HUES64 (cell line): ENCODE data around the gene SLC9A9.

Experiments used
- H3K27ac ChIP-seq: 2 replicates; pipeline ENCODE4 v1.7.0; 2013; ENCODE audit warnings: low read depth, low read length, inconsistent platforms
- H3K27me3 ChIP-seq: 2 replicates; pipeline ENCODE4 v1.6.1; 2013; ENCODE audit warnings: mild to moderate bottlenecking, low read length; ENCODE audit not compliant: insufficient read depth
- H3K36me3 ChIP-seq: 2 replicates; pipeline ENCODE4 v1.6.1; 2013; ENCODE audit warnings: mild to moderate bottlenecking, low read length; ENCODE audit not compliant: insufficient read depth
- H3K4me1 ChIP-seq: 2 replicates; pipeline ENCODE4 v1.6.1; 2013; ENCODE audit warnings: mild to moderate bottlenecking, low read length, moderate library complexity; ENCODE audit not compliant: insufficient read depth
- H3K4me3 ChIP-seq: 2 replicates; pipeline ENCODE4 v1.5.1; 2013; ENCODE audit warnings: mild to moderate bottlenecking, low read length, moderate library complexity
- H3K9ac ChIP-seq: 2 replicates; pipeline ENCODE4 v1.6.1; 2013; ENCODE audit warnings: mild to moderate bottlenecking, low read depth, low read length
- H3K9me3 ChIP-seq: 2 replicates; pipeline ENCODE4 v1.6.1; 2013; ENCODE audit warnings: low read depth, low read length; ENCODE audit not compliant: insufficient read depth
- WGBS: fragments of 150-250, 120-280 bp; methylation state at CpG from one replicate; pipeline ENCODE4 v1.1.7; 2013; ENCODE audit warnings: missing lambda C conversion rate; 5-methylcytosine and 5-hydroxymethylcytosine counted together

SLC9A9 gene

GRCh38 chr3:143822798-143823197 lies 25.5 kb downstream of the SLC9A9 start:
- WGBS = 100% methylated on average over 1 of the region's 1 CpG
- Histone ChIP-seq H3K4me1 (no peaks in the 10 kb centered on the region), H3K27me3 (no peaks in the 10 kb centered on the region), H3K9ac (no peak overlapping the region), H3K4me3 (no peak overlapping the region), H3K36me3 (no peaks in the 10 kb centered on the region), H3K27ac (no peak overlapping the region), H3K9me3 (no peaks in the 10 kb centered on the region)

GRCh38 chr3:143822374-143822773 lies 25.9 kb downstream of the SLC9A9 start:
- Histone ChIP-seq H3K4me1 (no peaks in the 10 kb centered on the region), H3K27ac (no peak overlapping the region), H3K4me3 (no peak overlapping the region), H3K36me3 (no peaks in the 10 kb centered on the region), H3K9me3 (no peaks in the 10 kb centered on the region), H3K9ac (no peak overlapping the region), H3K27me3 (no peaks in the 10 kb centered on the region)
- 87% methylated on average over 3 of the region's 3 CpGs for WGBS

GRCh38 chr3:143821862-143822261 lies 26.4 kb downstream of the SLC9A9 start:
- H3K4me1 ChIP-seq = no peaks in the 10 kb centered on the region
- no peaks in the 10 kb centered on the region for H3K27me3 ChIP-seq
- 67% methylated on average over 4 of the region's 4 CpGs for WGBS
- H3K36me3 ChIP-seq = no peaks in the 10 kb centered on the region
- no peak overlapping the region for H3K4me3 ChIP-seq
- no peaks in the 10 kb centered on the region for H3K9me3 ChIP-seq
- H3K9ac ChIP-seq = no peak overlapping the region
- H3K27ac ChIP-seq = no peak overlapping the region

- H3K27me3 ChIP-seq = no peaks in the 10 kb centered on the region
- H3K36me3 ChIP-seq = no peaks in the 10 kb centered on the region
- no peak overlapping the region for H3K27ac ChIP-seq
- no peaks in the 10 kb centered on the region for H3K4me1 ChIP-seq
- H3K9ac ChIP-seq = no peak overlapping the region
- no peak overlapping the region for H3K4me3 ChIP-seq
- no peaks in the 10 kb centered on the region for H3K9me3 ChIP-seq
- WGBS = 76% methylated on average over 2 of the region's 3 CpGs
Measured at GRCh38 chr3:143820466-143821221, 27.6 kb downstream of the SLC9A9 start.

- WGBS = 91% methylated on average over 1 of the region's 1 CpG
- Histone ChIP-seq H3K4me1 (no peaks in the 10 kb centered on the region), H3K27me3 (no peaks in the 10 kb centered on the region), H3K9me3 (no peaks in the 10 kb centered on the region), H3K36me3 (no peaks in the 10 kb centered on the region), H3K27ac (no peak overlapping the region), H3K4me3 (no peak overlapping the region), H3K9ac (no peak overlapping the region)
Measured at GRCh38 chr3:143819890-143820289, 28.4 kb downstream of the SLC9A9 start.

- no peak overlapping the region for H3K4me3 ChIP-seq
- H3K4me1 ChIP-seq = no peaks in the 10 kb centered on the region
- no peak overlapping the region for H3K27ac ChIP-seq
- no peaks in the 10 kb centered on the region for H3K9me3 ChIP-seq
- no peaks in the 10 kb centered on the region for H3K27me3 ChIP-seq
- H3K36me3 ChIP-seq = no peaks in the 10 kb centered on the region
- WGBS = 95% methylated on average over 3 of the region's 3 CpGs
- H3K9ac ChIP-seq = no peak overlapping the region
Measured at GRCh38 chr3:143814443-143814889, 33.8 kb downstream of the SLC9A9 start.

- H3K36me3 ChIP-seq = no peaks in the 10 kb centered on the region
- H3K4me1 ChIP-seq = no peaks in the 10 kb centered on the region
- no peak overlapping the region for H3K9ac ChIP-seq
- H3K27me3 ChIP-seq = no peaks in the 10 kb centered on the region
- H3K9me3 ChIP-seq = no peaks in the 10 kb centered on the region
- H3K4me3 ChIP-seq = no peak overlapping the region
- whole genome bisulfite sequencing = 96% methylated on average over 3 of the region's 3 CpGs
- no peak overlapping the region for H3K27ac ChIP-seq
Measured at GRCh38 chr3:143812481-143812880, 35.8 kb downstream of the SLC9A9 start.

GRCh38 chr3:143811602-143812001 lies 36.7 kb downstream of the SLC9A9 start:
- Histone ChIP-seq H3K9me3 (no peaks in the 10 kb centered on the region), H3K27ac (no peak overlapping the region), H3K4me1 (peaks cover 1% of the 10 kb centered on the region; the same call in 1 of the 2 replicates), H3K9ac (no peak overlapping the region), H3K36me3 (no peaks in the 10 kb centered on the region), H3K27me3 (no peaks in the 10 kb centered on the region), H3K4me3 (no peak overlapping the region)
- WGBS = 96% methylated on average over 8 of the region's 8 CpGs

- WGBS = 92% methylated on average over 1 of the region's 2 CpGs
- no peaks in the 10 kb centered on the region for H3K36me3 ChIP-seq
- H3K9ac ChIP-seq = no peak overlapping the region
- H3K9me3 ChIP-seq = no peaks in the 10 kb centered on the region
- H3K27me3 ChIP-seq = no peaks in the 10 kb centered on the region
- H3K27ac ChIP-seq = no peak overlapping the region
- no peak overlapping the region for H3K4me3 ChIP-seq
- H3K4me1 ChIP-seq = peaks cover 8% of the 10 kb centered on the region
Measured at GRCh38 chr3:143810953-143811265, 37.4 kb downstream of the SLC9A9 start.

GRCh38 chr3:143810166-143810952 lies 37.9 kb downstream of the SLC9A9 start:
- 95% methylated on average over 2 of the region's 2 CpGs for WGBS
- Histone ChIP-seq H3K36me3 (no peaks in the 10 kb centered on the region), H3K27me3 (no peaks in the 10 kb centered on the region), H3K9ac (no peak overlapping the region), H3K27ac (no peak overlapping the region), H3K4me3 (no peak overlapping the region), H3K4me1 (peaks cover 8% of the 10 kb centered on the region), H3K9me3 (no peaks in the 10 kb centered on the region)

GRCh38 chr3:143809121-143809621 lies 39.1 kb downstream of the SLC9A9 start:
- H3K4me3 ChIP-seq = no peak overlapping the region
- H3K27ac ChIP-seq = no peak overlapping the region
- 83% methylated on average over 3 of the region's 3 CpGs for WGBS
- H3K9ac ChIP-seq = no peak overlapping the region
- peaks cover 8% of the 10 kb centered on the region for H3K4me1 ChIP-seq
- no peaks in the 10 kb centered on the region for H3K36me3 ChIP-seq
- H3K27me3 ChIP-seq = no peaks in the 10 kb centered on the region
- no peaks in the 10 kb centered on the region for H3K9me3 ChIP-seq
